ENCODE results near the gene HHEX.
"Not testable (repeated sequence)": the region's sequence is repeated elsewhere in the genome, so short reads cannot be mapped to it uniquely, and the experiment has no call there.

The HHEX gene

GRCh38 chr10:92689663-92690210 lies at the start of gene HHEX:
HHEX (plus strand) TSS chr10:92689955; CDS start chr10:92689987, 32 bp downstream.
- no peak for DNase-seq

DNA sequence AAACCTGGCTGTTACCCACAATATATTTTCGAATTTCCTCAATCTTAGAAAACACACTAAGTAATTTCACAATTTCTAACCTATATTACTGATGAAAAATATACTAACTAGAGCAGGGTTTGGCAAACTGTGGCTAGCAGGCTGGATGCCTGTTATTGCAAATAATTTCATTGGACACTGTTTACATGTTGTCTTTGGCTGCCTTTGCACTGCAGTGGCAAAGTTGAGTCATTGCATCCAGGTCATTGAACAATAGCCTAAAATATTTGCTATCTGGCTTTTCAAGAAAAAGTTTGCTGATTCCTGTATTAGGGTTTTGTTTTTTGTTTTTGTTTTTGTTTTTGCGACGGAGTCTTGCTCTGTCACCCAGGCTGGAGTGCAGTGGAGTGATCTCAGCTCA lies 49.6 kb upstream of the HHEX start:
- DNase-seq: no peak

GRCh38 chr10:92641492-92641891 lies 48.3 kb upstream of the HHEX start:
- DNase-seq: no peak

- no peak for DNase-seq
Observed at GRCh38 chr10:92644921-92645320, 44.8 kb upstream of the HHEX start.

GRCh38 chr10:92650864-92651263 lies 38.9 kb upstream of the HHEX start:
- DNase-seq: not testable (repeated sequence)

GRCh38 chr10:92655426-92655825 lies 34.3 kb upstream of the HHEX start:
- DNase-seq: no peak

GRCh38 chr10:92656266-92656961 lies 33.3 kb upstream of the HHEX start:
- DNase-seq: no peak

GRCh38 chr10:92657024-92657423 lies 32.7 kb upstream of the HHEX start:
- DNase-seq: no peak

DNA sequence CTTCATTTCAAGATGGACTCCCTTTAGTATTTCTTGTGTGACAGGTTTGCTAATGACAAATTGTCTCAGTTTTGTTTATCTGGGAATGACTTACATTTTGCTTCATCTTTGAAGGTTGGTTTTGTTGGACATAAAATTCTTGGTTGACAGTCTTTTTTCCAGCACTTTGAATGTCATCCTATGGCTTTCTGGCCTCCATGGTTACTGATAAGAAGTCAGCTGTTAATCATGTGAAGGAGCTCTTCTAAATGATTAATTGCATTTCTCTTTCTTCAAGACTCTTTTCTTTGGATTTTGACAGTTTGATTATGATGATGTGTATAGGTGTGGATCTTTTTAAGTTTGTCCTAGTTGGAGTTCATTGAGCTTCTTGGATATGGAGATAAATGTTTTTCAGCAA lies 26.9 kb upstream of the HHEX start:
- no peak for DNase-seq

DNA sequence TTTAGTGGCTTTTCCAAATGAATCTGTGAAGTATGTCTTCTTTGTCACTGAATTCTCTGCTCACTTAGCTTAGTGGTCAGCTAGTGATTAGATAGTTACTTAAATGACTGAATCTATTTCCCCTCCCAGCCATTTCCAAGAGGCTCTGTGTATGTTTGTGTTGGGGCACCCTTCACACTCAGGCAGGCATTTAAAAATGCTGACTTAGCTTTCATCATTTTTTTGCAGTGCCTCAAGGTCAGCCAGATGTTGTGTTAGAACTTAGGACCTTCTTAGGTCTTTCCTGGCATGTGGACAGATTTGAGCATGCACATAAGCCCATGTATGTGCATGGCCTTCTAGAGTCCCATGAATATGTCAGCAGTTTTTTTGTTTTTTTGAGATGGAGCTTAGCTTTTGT lies 25.4 kb upstream of the HHEX start:
- DNase-seq: no peak

DNA sequence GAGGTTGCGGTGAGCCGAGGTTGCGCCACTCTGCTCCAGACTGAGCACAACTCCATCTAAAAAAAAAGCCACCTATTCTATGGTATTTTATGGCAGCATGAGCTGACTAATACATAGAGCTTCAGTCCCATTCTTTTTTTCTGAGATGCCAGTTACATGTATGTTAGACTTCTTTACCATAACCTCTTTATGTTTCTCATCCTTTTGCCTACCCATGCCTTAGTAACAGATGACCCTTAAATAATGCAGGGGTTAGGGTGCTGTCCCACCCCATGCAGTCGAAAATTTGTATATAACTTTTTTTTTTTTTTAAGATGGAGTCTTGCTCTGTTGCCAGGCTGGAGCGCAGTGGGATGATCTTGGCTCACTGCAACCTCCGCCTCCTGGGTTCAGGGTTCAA lies 22.7 kb upstream of the HHEX start:
- no peak for DNase-seq

GRCh38 chr10:92677708-92678107 lies 12.0 kb upstream of the HHEX start:
- no peak for DNase-seq

DNA sequence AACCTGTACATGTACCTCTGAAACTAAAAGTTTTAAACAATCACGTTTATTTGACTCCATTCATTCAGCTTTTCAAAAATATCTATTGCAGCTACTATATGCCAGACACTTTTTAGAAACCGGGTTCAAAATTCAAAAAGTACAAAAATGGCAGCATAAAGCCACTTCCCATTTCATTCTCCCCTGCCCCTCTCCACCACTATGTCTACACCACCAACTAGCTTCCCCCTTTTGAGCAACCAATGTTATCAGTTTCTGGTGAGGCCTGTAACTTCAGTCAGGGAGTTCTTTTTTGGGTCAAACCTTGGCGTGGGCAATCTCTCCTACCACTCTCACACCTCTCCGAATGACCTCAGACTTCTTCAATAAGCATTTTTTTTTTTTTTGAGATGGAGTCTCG lies 11.5 kb upstream of the HHEX start:
- no peak for DNase-seq

DNA sequence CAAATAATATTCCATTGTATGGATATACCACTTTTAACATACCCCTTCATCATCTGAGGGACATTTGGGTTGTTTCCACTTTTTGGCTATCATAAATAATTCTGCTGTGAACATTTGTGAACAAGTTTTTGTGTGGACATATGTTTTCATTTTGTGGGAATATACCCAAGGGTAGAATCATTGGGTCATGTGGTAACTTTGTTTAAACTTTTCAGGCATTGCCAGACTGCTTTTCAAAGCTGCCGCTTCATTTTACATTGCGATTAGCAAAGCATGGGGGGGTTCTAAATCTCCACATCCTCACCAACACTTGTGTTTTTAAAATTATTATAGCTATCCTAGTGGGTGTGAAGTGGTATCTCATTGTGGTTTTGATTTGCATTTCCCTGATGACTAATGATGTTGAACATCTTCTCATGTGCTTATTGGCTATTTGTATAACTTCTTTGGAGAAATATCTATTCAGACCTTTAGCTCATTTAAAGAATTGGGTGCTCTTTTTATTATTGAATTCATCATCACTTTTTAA lies 8.4 kb upstream of the HHEX start:
- no peak for DNase-seq

- DNase-seq: no peak
Observed at GRCh38 chr10:92688573-92688926, 1.2 kb upstream of the HHEX start.

- DNase-seq: no peak
Observed at GRCh38 chr10:92688927-92689662, 660 bp upstream of the HHEX start.

- no peak for DNase-seq
Observed at GRCh38 chr10:92690211-92690914, 608 bp downstream of the HHEX start.

DNA sequence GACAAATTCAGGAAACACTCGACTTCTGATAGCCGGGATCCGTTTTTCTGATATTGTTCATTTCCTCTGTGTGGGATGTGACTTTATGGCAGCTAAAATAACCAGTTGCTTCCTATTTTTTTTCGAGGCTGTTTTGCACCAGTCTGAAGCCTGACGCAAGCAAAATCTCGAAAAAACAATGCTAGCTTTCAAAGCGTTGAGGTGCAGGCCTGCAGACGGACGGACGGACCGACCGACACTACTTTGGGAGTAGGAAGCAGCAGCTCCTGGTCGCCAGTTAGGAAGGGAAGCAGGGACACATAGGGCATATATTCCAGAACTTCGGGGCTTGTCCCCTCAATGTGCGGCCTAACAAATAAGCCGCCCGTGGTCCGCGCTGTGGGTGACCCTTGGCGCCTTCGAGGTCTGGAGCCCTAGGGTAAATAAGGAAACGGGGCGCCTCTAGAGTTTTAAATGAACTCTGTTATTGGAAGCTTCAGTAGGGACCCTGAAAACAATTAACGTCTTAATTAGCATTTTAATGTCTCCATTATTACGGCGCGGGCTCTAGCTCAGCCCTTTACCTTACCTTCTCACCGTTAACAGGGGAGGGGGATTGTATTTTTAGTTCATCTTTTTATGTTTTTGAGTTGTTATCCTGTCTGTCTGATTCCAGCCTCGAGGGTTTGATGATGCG lies 1.3 kb downstream of the HHEX start:
- DNase-seq: no peak

GRCh38 chr10:92691591-92692079 lies 1.9 kb downstream of the HHEX start:
- no peak for DNase-seq

- DNase-seq: no peak
Observed at GRCh38 chr10:92692080-92692671, 2.4 kb downstream of the HHEX start.

DNA sequence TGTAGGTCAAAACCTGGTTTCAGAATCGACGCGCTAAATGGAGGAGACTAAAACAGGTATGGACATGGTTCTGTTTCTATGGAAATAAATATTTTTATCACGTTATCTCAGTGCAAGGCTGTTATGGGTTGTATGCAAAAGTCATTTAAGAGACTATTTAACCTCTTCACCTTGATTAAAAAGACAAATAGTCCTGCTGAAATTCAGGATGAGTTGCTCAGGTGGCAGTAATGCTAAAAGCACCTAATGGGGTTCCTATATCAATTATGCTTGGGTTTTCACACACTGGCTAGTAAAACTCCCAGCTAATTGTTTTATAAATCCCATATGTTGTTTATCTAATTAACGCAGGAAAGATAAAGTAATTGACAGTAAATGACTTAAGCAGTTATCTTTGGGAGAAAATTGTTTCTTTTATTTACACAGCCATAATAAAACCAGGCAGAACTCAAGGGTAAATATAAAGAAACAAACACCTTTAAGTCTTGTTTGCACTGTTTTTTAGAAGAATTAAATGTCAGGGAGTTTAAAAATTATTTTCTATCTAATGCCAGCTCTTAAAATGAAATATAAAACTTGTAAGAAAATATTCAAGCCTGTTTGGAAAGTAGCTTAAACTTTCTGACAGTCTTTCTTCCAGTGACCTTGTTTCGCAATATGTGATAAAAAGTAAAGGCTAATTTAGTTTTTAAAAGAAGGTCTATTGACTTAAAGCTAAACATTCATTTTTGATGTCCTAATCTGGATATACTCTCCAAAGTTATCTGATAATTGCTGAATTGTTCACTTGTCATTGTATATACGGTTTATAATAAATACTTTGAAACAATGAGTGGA lies 3.2 kb downstream of the HHEX start:
- DNase-seq: no peak

DNA sequence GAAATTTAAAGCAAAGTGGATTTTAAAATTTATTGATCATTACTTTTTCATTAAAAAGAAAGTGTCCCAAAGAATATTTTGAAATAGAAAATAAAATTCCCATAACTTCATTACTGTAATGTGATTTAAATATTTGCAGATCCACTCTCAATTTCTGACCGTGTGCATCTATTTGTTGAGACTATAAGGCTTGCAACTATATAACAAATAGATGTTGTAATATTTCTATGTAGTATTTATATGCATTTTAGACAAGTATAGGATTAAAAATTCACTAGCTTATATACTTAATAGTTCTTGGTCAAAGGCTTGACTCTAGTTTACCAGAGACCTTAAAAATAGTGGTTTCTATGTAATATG lies 3.8 kb downstream of the HHEX start:
- DNase-seq: no peak
